Liver (tissue), 9 donors: ENCODE measurements around the gene CSTF2T. TPM values are rescaled to one million over a fixed set of nuclear protein-coding genes. Genes with fewer than 3 reads are reported as not detected.

Experiments used
- DNase-seq: peaks from one replicate; pipeline ENCODE4 v3.0.0-alpha.2; 2017; ENCODE audit warnings: low spot score
- H3K27ac ChIP-seq, 2 donors: one replicate each; pipeline ENCODE4 v1.7.0; 2013; ENCODE audit warnings: inconsistent platforms in 2 of 2, low read length in 2 of 2, control low read depth in 1 of 2, low read depth in 1 of 2, mild to moderate bottlenecking in 1 of 2
- H3K27me3 ChIP-seq, 4 donors: one replicate each; pipeline versions ENCODE4 v1.6.1 to v1.7.0; 2013; ENCODE audit warnings: low read length in 3 of 4, inconsistent platforms in 1 of 4, mild to moderate bottlenecking in 1 of 4, moderate library complexity in 1 of 4; ENCODE audit not compliant: control insufficient read depth in 4 of 4, insufficient read depth in 4 of 4
- H3K36me3 ChIP-seq, 4 donors: one replicate each; pipeline versions ENCODE4 v1.6.1 to v1.7.0; 2013; ENCODE audit warnings: low read length in 3 of 4, mild to moderate bottlenecking in 3 of 4, low read depth in 1 of 4, moderate library complexity in 1 of 4; ENCODE audit not compliant: control insufficient read depth in 4 of 4, insufficient read depth in 3 of 4
- H3K4me1 ChIP-seq, 4 donors: one replicate each; pipeline versions ENCODE4 v1.6.1 to v1.7.0; 2013; ENCODE audit warnings: low read length in 3 of 4, mild to moderate bottlenecking in 3 of 4, moderate library complexity in 1 of 4; ENCODE audit not compliant: control insufficient read depth in 4 of 4, insufficient read depth in 4 of 4
- H3K4me3 ChIP-seq, 3 donors: one replicate each; pipeline versions ENCODE4 v1.6.1 to v1.7.0; 2013; ENCODE audit warnings: low read length in 3 of 3, control low read depth in 1 of 3, low read depth in 1 of 3, mild to moderate bottlenecking in 1 of 3
- H3K9ac ChIP-seq, 2 donors: one replicate each; pipeline ENCODE4 v1.7.0; 2013; ENCODE audit warnings: low read length in 2 of 2, mild to moderate bottlenecking in 2 of 2, moderate library complexity in 2 of 2, control low read depth in 1 of 2, low read depth in 1 of 2
- H3K9me3 ChIP-seq, 4 donors: one replicate each; pipeline versions ENCODE4 v1.6.1 to v1.7.0; 2013; ENCODE audit warnings: low read length in 3 of 4; ENCODE audit not compliant: control insufficient read depth in 4 of 4
- CTCF ChIP-seq: fragments of 150-350 bp; IDR thresholded peaks from 2 replicates; pipeline ENCODE4 v1.5.1; 2017; ENCODE audit warnings: improper control_type of control experiment, low read depth, low read length; ENCODE audit not compliant: missing input control
- FOXA1 ChIP-seq: IDR thresholded peaks from 2 replicates; pipeline ENCODE4 v1.6.1; 2016; ENCODE audit warnings: antibody characterized with exemption
- GABPA ChIP-seq, 2 donors: IDR thresholded peaks in 1 of 2; conservative IDR thresholded peaks in 1 of 2; 2 replicates each; pipeline ENCODE4 v1.6.1; 2016; ENCODE audit warnings: antibody characterized with exemption in 2 of 2, mild to moderate bottlenecking in 1 of 2, moderate library complexity in 1 of 2
- HNF4A ChIP-seq, 2 donors: conservative IDR thresholded peaks; 2 replicates each; pipeline ENCODE4 v1.6.1; 2016; ENCODE audit warnings: antibody characterized with exemption in 2 of 2, mild to moderate bottlenecking in 2 of 2
- HNF4G ChIP-seq: IDR thresholded peaks from 2 replicates; pipeline ENCODE4 v1.6.1; 2016; ENCODE audit warnings: antibody characterized with exemption
- JUND ChIP-seq, 2 donors: IDR thresholded peaks; 2 replicates each; pipeline ENCODE4 v1.6.1; 2016; ENCODE audit warnings: antibody characterized with exemption in 2 of 2
- MAX ChIP-seq: IDR thresholded peaks from 2 replicates; pipeline ENCODE4 v1.6.1; 2016; ENCODE audit warnings: antibody characterized with exemption
- NR2F2 ChIP-seq: IDR thresholded peaks from 2 replicates; pipeline ENCODE4 v1.6.1; 2016; ENCODE audit warnings: antibody characterized with exemption
- RAD21 ChIP-seq, 2 donors: IDR thresholded peaks; 2 replicates each; pipeline ENCODE4 v1.6.1; 2016; ENCODE audit warnings: antibody characterized with exemption in 2 of 2, mild to moderate bottlenecking in 2 of 2
- REST ChIP-seq: IDR thresholded peaks from 2 replicates; pipeline ENCODE4 v1.6.1; 2016; ENCODE audit warnings: antibody characterized with exemption, mild to moderate bottlenecking
- RXRA ChIP-seq, 2 donors: IDR thresholded peaks; 2 replicates each; pipeline ENCODE4 v1.6.1; 2017 to 2018; ENCODE audit warnings: antibody characterized with exemption in 2 of 2, mild to moderate bottlenecking in 1 of 2
- SP1 ChIP-seq: IDR thresholded peaks from 2 replicates; pipeline ENCODE4 v1.6.1; 2018; ENCODE audit warnings: antibody characterized with exemption, mild to moderate bottlenecking
- TAF1 ChIP-seq: conservative IDR thresholded peaks from 2 replicates; pipeline ENCODE4 v1.6.1; 2016; ENCODE audit warnings: antibody characterized with exemption, mild to moderate bottlenecking
- YY1 ChIP-seq: IDR thresholded peaks from 2 replicates; pipeline ENCODE4 v1.6.1; 2016; ENCODE audit warnings: antibody characterized with exemption, mild to moderate bottlenecking
- ZBTB33 ChIP-seq: IDR thresholded peaks from 2 replicates; pipeline ENCODE4 v1.6.1; 2016; ENCODE audit warnings: antibody characterized with exemption
- WGBS: extraction: QIAGEN DNeasy Blood & Tissue Kit; methylation state at CpG from one replicate; pipeline ENCODE4 v1.1.7; 2013; 5-methylcytosine and 5-hydroxymethylcytosine counted together
- polyA plus RNA-seq, 2 donors: library from polyadenylated mRNA; stranded (reverse) in 1 of 2; unstranded in 1 of 2; fragments of 200-250 nt in 1 of 2; fragments of >200 nt in 1 of 2; fragmentation: Nextera tagmentation in 1 of 2; extraction: Ambion mirVana in 1 of 2; gene quantifications; one replicate each; pipeline versions ENCODE4 v1.2.1 to v1.2.3, GENCODE V29; 2013 to 2015
- total RNA-seq, 2 donors: library from RNA; depleted of rRNA; stranded (reverse); fragments of >200 nt; gene quantifications; one replicate each; pipeline ENCODE4 v1.2.3, GENCODE V29; 2014
- TF ChIP-seq, protein P1 (sequence below): IDR thresholded peaks from 2 replicates; pipeline ENCODE4 v1.6.1; 2016; ENCODE audit warnings: antibody characterized with exemption
- donor health status: healthy.
- donor health status: healthy.
- donor health status: healthy.
- donor health status: healthy.
- donor health status: healthy.

The CSTF2T gene
- total and polyA plus RNA-seq, 4 donors, result 2.7 to 14.2 (median 9.4) TPM

DNA sequence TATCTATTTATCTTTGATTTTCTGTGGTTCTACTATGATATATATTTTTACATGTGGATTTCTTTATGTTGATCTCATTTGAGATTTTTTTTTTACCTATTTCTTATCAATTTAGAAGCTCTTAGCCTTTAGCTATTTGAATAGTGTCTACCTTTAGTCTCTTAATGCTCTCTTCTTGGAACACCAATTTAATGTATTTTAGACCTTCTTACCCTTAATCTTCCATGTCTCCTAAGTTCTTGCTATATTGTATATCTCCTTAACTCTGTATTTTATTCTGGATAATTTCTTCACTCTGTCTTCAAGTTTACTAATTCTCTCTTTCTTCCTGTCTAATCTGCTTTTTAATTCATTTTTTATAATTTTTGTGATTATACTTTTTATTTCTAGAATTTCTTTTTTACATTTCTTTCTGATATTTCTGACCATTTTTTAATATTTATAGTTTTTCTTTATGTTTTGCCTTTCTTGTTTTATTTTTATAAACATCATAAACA is 27.3 kb downstream of the CSTF2T start:
- H3K9me3 ChIP-seq, result no peaks in the 10 kb centered on the region
- no peaks in the 10 kb centered on the region for H3K36me3 ChIP-seq
- H3K4me1 ChIP-seq, result no peaks in the 10 kb centered on the region
- TF ChIP-seq GABPA (IDR thresholded peaks at IDR 0.05 in 1 of 2, conservative IDR thresholded peaks at IDR 0.05 in 1 of 2), result no peak
- TF ChIP-seq TAF1, result no peak
- TF ChIP-seq NR2F2, result no peak
- no peak for TF ChIP-seq YY1
- no peak for TF ChIP-seq RXRA (IDR thresholded peaks at IDR 0.05)
- DNase-seq, result no peak
- no peak overlapping the region for H3K9ac ChIP-seq
- H3K27ac ChIP-seq, result no peak overlapping the region
- peaks cover 0 to 3% (median 0%) of the 10 kb centered on the region in 4 donors for H3K27me3 ChIP-seq
- no peak overlapping the region for H3K4me3 ChIP-seq

GRCh38 chr10:51669041-51669440 is 30.4 kb downstream of the CSTF2T start:
- H3K4me1 ChIP-seq, result no peaks in the 10 kb centered on the region
- no peaks in the 10 kb centered on the region for H3K9me3 ChIP-seq
- TF ChIP-seq GABPA (IDR thresholded peaks at IDR 0.05 in 1 of 2, conservative IDR thresholded peaks at IDR 0.05 in 1 of 2), result no peak
- no peak for TF ChIP-seq NR2F2
- no peak for TF ChIP-seq HNF4A (conservative IDR thresholded peaks at IDR 0.05)
- no peak for TF ChIP-seq FOXA1
- TF ChIP-seq ZBTB33, result no peak
- no peak for TF ChIP-seq HNF4G
- TF ChIP-seq SP1, result no peak
- TF ChIP-seq, protein P1, sequence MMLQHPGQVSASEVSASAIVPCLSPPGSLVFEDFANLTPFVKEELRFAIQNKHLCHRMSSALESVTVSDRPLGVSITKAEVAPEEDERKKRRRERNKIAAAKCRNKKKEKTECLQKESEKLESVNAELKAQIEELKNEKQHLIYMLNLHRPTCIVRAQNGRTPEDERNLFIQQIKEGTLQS, result no peak
- no peak for TF ChIP-seq REST
- no peak for TF ChIP-seq CTCF
- no peak for TF ChIP-seq RAD21 (IDR thresholded peaks at IDR 0.05)
- TF ChIP-seq JUND (IDR thresholded peaks at IDR 0.05), result no peak
- no peak for TF ChIP-seq YY1
- no peak for TF ChIP-seq TAF1
- no peak for TF ChIP-seq MAX
- WGBS, result 84% methylated on average over 5 of the region's 5 CpGs
- H3K27ac ChIP-seq, result no peak overlapping the region
- no peak overlapping the region for H3K4me3 ChIP-seq
- H3K9ac ChIP-seq, result no peak overlapping the region
- H3K27me3 ChIP-seq, result peaks cover 0 to 3% (median 0%) of the 10 kb centered on the region in 4 donors
- DNase-seq, result no peak
- no peaks in the 10 kb centered on the region for H3K36me3 ChIP-seq
